GM23248 (cell line): ENCODE data around the gene FTO.

ENCODE experiments used
- EZH2 ChIP-seq: fragments of 200-600 bp; sonication (generic); IDR thresholded peaks from 2 replicates; pipeline ENCODE4 v1.6.1; 2018; ENCODE audit warnings: antibody characterized with exemption, mild to moderate bottlenecking; ENCODE audit not compliant: insufficient read depth, poor library complexity, severe bottlenecking
- EZH2phosphoT487 ChIP-seq: fragments of 200-600 bp; sonication (generic); IDR thresholded peaks from 2 replicates; pipeline ENCODE4 v1.6.1; 2018; ENCODE audit warnings: antibody characterized with exemption, moderate library complexity, mild to moderate bottlenecking, low read depth; ENCODE audit not compliant: insufficient read depth

DNA sequence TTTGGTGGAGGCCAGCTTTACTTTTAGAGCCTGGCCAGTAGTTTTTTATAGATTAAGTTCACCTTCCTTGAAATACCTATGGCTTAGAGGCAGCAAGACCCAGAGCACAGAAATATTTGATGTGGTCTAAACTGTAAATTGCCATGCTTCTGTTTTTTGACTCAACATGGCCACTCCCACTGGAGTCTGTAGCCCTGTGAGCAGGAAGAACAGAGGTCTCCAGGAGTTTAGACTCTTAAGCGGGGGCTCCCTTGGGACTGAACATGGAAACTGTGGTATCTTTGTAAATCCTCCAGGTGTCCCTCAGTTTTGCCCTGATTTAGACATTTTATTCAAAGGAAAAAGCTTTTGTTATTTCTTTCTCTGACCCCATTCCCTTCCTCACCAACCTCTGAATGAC lies 145.6 kb downstream of the FTO start:
- TF ChIP-seq EZH2 (no peak), EZH2phosphoT487 (no peak)
